Thyroid gland (tissue), 4 donors: ENCODE results near the gene THSD7B. TPM values are rescaled to one million over a fixed set of nuclear protein-coding genes. Genes with fewer than 3 reads are reported as not detected.

Experiments used
- DNase-seq, 2 donors: peaks; one replicate each; pipeline ENCODE4 v3.0.0-alpha.2; 2019
- H3K27ac ChIP-seq, 3 donors: fragments of 200-600 bp; sonication (generic); 1 replicate in 2 of 3; 2 replicates in 1 of 3; pipeline ENCODE4 v1.5.1; 2016 to 2019; ENCODE audit warnings: mild to moderate bottlenecking in 1 of 3, moderate library complexity in 1 of 3
- H3K27me3 ChIP-seq: fragments of 200-600 bp; sonication (generic); one replicate; pipeline ENCODE4 v1.5.1; 2019
- H3K36me3 ChIP-seq, 2 donors: fragments of 200-600 bp; sonication (generic); one replicate each; pipeline ENCODE4 v1.5.1; 2016 to 2019
- H3K4me1 ChIP-seq, 2 donors: fragments of 200-600 bp; sonication (generic); one replicate each; pipeline ENCODE4 v1.5.1; 2017 to 2019
- H3K4me3 ChIP-seq, 3 donors: fragments of 200-600 bp; sonication (generic); replicated peaks in 1 of 3; 1 replicate in 2 of 3; 2 replicates in 1 of 3; pipeline ENCODE4 v1.5.1; 2016; ENCODE audit warnings: mild to moderate bottlenecking in 1 of 3
- H3K9me3 ChIP-seq: fragments of 200-600 bp; sonication (generic); one replicate; pipeline ENCODE4 v1.5.1; 2017
- POLR2A ChIP-seq, 2 donors: fragments of 450-650 bp; IDR thresholded peaks; one replicate each; pipeline ENCODE4 v1.6.1; 2017; ENCODE audit warnings: antibody characterized with exemption in 2 of 2, mild to moderate bottlenecking in 2 of 2, moderate library complexity in 1 of 2
- WGBS, 2 donors: methylation state at CpG; one replicate each; pipeline ENCODE4 v1.1.5; 2017; 5-methylcytosine and 5-hydroxymethylcytosine counted together
- intact Hi-C: fragments of 100-400 bp; cut with DNase I; formaldehyde crosslinking; loops from one replicate; pipeline ENCODE4 v1.15.1; 2023
- total RNA-seq, 4 donors: library from RNA; depleted of rRNA; stranded (reverse); fragments of >200 nt; gene quantifications; one replicate each; pipeline ENCODE4 v1.2.3, GENCODE V29; 2016
- TF ChIP-seq, protein P1 (sequence below), 6 experiments: fragments of 200-600 bp in 3 of 6; fragments of 450-650 bp in 3 of 6; sonication (generic) in 3 of 6; IDR thresholded peaks; one replicate each; pipeline ENCODE4 v1.5.1; 2016 to 2019; ENCODE audit warnings: antibody characterized with exemption in 6 of 6, mild to moderate bottlenecking in 2 of 6, inconsistent platforms in 1 of 6, moderate library complexity in 1 of 6

The THSD7B gene
- total RNA-seq, 4 donors from 2014 or later, result 0.29 to 1.2 (median 0.92) TPM

DNA sequence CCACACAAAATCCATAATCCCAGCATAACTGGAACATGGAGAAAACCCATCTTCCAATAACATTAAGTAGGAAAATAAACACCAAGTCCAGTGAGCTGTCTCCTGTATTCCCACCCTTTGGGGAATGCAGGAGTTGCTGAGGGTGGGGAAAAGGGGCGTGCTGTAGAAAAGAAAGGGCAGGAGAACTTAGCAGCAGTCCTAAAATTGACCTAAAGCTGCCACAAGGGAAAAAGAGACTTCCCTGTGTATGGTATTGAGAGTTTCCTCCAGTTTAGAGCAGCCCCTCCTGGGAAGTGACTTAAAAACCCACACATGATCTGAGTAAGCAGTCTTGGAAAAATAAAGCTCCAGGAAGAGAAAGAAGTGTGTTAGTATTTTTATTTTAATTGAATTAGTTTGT lies 428.8 kb downstream of the THSD7B start:
- H3K4me1 ChIP-seq, result no peaks in the 10 kb centered on the region
- H3K9me3 ChIP-seq, result no peaks in the 10 kb centered on the region
- no peak for DNase-seq
- intact Hi-C loops, result no loop called here
- no peaks in the 10 kb centered on the region for H3K27me3 ChIP-seq
- no peak for TF ChIP-seq POLR2A (IDR thresholded peaks at IDR 0.05)
- TF ChIP-seq, protein P1, sequence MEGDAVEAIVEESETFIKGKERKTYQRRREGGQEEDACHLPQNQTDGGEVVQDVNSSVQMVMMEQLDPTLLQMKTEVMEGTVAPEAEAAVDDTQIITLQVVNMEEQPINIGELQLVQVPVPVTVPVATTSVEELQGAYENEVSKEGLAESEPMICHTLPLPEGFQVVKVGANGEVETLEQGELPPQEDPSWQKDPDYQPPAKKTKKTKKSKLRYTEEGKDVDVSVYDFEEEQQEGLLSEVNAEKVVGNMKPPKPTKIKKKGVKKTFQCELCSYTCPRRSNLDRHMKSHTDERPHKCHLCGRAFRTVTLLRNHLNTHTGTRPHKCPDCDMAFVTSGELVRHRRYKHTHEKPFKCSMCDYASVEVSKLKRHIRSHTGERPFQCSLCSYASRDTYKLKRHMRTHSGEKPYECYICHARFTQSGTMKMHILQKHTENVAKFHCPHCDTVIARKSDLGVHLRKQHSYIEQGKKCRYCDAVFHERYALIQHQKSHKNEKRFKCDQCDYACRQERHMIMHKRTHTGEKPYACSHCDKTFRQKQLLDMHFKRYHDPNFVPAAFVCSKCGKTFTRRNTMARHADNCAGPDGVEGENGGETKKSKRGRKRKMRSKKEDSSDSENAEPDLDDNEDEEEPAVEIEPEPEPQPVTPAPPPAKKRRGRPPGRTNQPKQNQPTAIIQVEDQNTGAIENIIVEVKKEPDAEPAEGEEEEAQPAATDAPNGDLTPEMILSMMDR (IDR thresholded peaks at IDR 0.05), result no peak
- no peak overlapping the region for H3K27ac ChIP-seq
- WGBS, 2 donors, result 40 to 41% methylated on average over 1 of the region's 1 CpG
- no peaks in the 10 kb centered on the region for H3K36me3 ChIP-seq
- no peak overlapping the region for H3K4me3 ChIP-seq

- Histone ChIP-seq H3K27ac (no peak overlapping the region), H3K4me3 (no peak overlapping the region), H3K4me1 (no peaks in the 10 kb centered on the region), H3K9me3 (no peaks in the 10 kb centered on the region), H3K27me3 (no peaks in the 10 kb centered on the region), H3K36me3 (no peaks in the 10 kb centered on the region)
- TF ChIP-seq, protein P1 (IDR thresholded peaks at IDR 0.05), result no peak
- no peak for TF ChIP-seq POLR2A (IDR thresholded peaks at IDR 0.05)
- no peak for DNase-seq
- intact Hi-C loops, result no loop called here
- 79 to 83% methylated on average over 1 of the region's 1 CpG for WGBS, 2 donors
Measured at GRCh38 chr2:137199751-137200150, 434.4 kb downstream of the THSD7B start.

GRCh38 chr2:137202318-137202717 lies 437.0 kb downstream of the THSD7B start:
- no peaks in the 10 kb centered on the region for H3K36me3 ChIP-seq
- no peaks in the 10 kb centered on the region for H3K9me3 ChIP-seq
- H3K4me3 ChIP-seq, result no peak overlapping the region
- TF ChIP-seq, protein P1 (IDR thresholded peaks at IDR 0.05), result no peak
- TF ChIP-seq POLR2A (IDR thresholded peaks at IDR 0.05), result no peak
- no peaks in the 10 kb centered on the region for H3K27me3 ChIP-seq
- no peak for DNase-seq
- intact Hi-C loops, result no loop called here
- no peak overlapping the region for H3K27ac ChIP-seq
- WGBS, 2 donors, result 34 to 45% methylated on average over 4 of the region's 4 CpGs
- no peaks in the 10 kb centered on the region for H3K4me1 ChIP-seq

DNA sequence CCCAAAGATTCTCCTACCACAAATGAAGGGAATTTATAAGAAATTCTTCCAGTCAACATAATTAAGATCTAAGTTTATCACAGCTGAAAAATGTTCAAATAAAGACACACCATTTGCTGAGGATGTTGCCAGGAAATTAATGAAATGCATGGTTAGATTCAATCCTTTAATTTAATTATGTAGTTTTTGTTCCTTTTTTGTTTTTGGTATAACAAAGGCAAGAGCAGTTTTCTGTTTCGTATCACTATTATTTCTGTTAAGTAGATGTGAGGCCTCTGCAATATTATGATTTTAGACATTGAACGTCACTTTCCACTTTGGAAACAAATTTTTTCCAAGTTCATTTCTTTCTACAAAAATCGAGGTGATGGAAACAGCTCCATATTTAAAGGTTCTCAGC lies 440.0 kb downstream of the THSD7B start:
- no peaks in the 10 kb centered on the region for H3K9me3 ChIP-seq
- H3K27me3 ChIP-seq, result no peaks in the 10 kb centered on the region
- TF ChIP-seq, protein P1 (IDR thresholded peaks at IDR 0.05), result no peak
- no peak for TF ChIP-seq POLR2A (IDR thresholded peaks at IDR 0.05)
- 75 to 83% methylated on average over 3 of the region's 3 CpGs for WGBS, 2 donors
- H3K27ac ChIP-seq, result no peak overlapping the region
- no peaks in the 10 kb centered on the region for H3K36me3 ChIP-seq
- intact Hi-C loops, result no loop called here
- no peaks in the 10 kb centered on the region for H3K4me1 ChIP-seq
- no peak for DNase-seq
- H3K4me3 ChIP-seq, result no peak overlapping the region

- Histone ChIP-seq H3K27me3 (no peaks in the 10 kb centered on the region), H3K9me3 (no peaks in the 10 kb centered on the region), H3K36me3 (no peaks in the 10 kb centered on the region), H3K27ac (no peak overlapping the region), H3K4me3 (no peak overlapping the region), H3K4me1 (no peaks in the 10 kb centered on the region)
- WGBS, 2 donors, result 91% methylated on average over 3 of the region's 3 CpGs
- no peak for DNase-seq
- no peak for TF ChIP-seq POLR2A (IDR thresholded peaks at IDR 0.05)
- TF ChIP-seq, protein P1 (IDR thresholded peaks at IDR 0.05), result no peak
- intact Hi-C loops, result no loop called here
Measured at GRCh38 chr2:137206069-137206468, 440.7 kb downstream of the THSD7B start.
